IPS-20b (cell line): ENCODE measurements around the gene ZBTB46.
"Not testable (repeated sequence)": the region's sequence is repeated elsewhere in the genome, so short reads cannot be mapped to it uniquely, and the experiment has no call there.

ENCODE experiments used
- H3K27ac ChIP-seq: one replicate; pipeline ENCODE4 v1.5.1; 2013; ENCODE audit warnings: low read length
- H3K27me3 ChIP-seq: 2 replicates; pipeline ENCODE4 v1.6.1; 2013; ENCODE audit warnings: mild to moderate bottlenecking, low read length, inconsistent platforms; ENCODE audit not compliant: insufficient read depth
- H3K36me3 ChIP-seq: 2 replicates; pipeline ENCODE4 v1.6.1; 2013; ENCODE audit warnings: low read depth, mild to moderate bottlenecking, inconsistent platforms, low read length, moderate library complexity; ENCODE audit not compliant: insufficient read depth
- H3K4me1 ChIP-seq: 2 replicates; pipeline ENCODE4 v1.6.1; 2013; ENCODE audit warnings: mild to moderate bottlenecking, control low read depth, inconsistent platforms, low read length, moderate library complexity; ENCODE audit not compliant: insufficient read depth
- H3K4me3 ChIP-seq: 2 replicates; pipeline ENCODE4 v1.5.1; 2013; ENCODE audit warnings: mild to moderate bottlenecking, low read length, inconsistent platforms
- H3K9ac ChIP-seq: 2 replicates; pipeline ENCODE4 v1.6.1; 2013; ENCODE audit warnings: low read depth, mild to moderate bottlenecking, inconsistent platforms, low read length, moderate library complexity
- H3K9me3 ChIP-seq: 2 replicates; pipeline ENCODE4 v1.6.1; 2013; ENCODE audit warnings: mild to moderate bottlenecking, low read depth, low read length, inconsistent platforms; ENCODE audit not compliant: insufficient read depth

ZBTB46 gene

DNA sequence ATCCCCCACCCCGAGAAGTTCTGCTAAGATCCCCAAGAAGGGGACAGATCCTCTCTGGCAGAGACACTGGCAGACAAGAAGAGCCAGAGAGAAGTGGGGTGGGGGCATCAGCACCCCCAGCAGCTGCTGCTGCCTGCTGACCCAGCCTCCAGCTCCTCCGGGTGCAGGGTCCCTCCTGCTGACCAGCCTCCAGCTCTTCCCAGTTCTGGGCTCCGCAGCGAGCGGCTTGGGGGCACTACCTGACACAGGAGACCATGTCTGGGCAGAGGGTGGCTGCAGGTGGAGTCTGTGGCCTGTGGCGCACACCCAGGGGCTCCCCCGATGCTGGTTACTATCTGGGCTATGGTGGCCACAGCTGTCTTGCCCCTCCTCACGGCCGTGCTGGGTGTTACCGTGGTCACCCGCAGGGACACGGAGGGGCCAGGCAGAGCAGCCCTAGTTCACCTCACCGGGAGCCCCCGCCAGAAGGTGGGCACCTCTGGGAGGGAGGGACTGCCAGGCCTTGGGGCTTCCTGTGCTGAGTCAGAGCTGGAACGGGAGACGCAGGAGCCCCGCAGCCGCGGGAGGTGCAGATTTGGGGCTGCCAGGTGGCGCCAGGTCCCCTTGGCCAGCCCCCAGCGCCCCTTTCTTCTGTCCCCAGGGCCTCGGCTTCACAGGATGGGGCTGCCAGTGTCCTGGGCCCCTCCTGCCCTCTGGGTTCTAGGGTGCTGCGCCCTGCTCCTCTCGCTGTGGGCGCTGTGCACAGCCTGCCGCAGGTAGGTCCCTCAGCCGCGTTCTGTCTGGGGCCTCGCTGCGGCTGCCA is 94.0 kb downstream of the ZBTB46 start:
- H3K27me3 ChIP-seq = no peaks in the 10 kb centered on the region; the same call in 1 of the 2 replicates
- H3K4me1 ChIP-seq = no peaks in the 10 kb centered on the region
- no peak overlapping the region for H3K27ac ChIP-seq
- no peak overlapping the region for H3K9ac ChIP-seq
- peaks cover 22% of the 10 kb centered on the region for H3K36me3 ChIP-seq
- H3K9me3 ChIP-seq = no peaks in the 10 kb centered on the region
- no peak overlapping the region for H3K4me3 ChIP-seq

DNA sequence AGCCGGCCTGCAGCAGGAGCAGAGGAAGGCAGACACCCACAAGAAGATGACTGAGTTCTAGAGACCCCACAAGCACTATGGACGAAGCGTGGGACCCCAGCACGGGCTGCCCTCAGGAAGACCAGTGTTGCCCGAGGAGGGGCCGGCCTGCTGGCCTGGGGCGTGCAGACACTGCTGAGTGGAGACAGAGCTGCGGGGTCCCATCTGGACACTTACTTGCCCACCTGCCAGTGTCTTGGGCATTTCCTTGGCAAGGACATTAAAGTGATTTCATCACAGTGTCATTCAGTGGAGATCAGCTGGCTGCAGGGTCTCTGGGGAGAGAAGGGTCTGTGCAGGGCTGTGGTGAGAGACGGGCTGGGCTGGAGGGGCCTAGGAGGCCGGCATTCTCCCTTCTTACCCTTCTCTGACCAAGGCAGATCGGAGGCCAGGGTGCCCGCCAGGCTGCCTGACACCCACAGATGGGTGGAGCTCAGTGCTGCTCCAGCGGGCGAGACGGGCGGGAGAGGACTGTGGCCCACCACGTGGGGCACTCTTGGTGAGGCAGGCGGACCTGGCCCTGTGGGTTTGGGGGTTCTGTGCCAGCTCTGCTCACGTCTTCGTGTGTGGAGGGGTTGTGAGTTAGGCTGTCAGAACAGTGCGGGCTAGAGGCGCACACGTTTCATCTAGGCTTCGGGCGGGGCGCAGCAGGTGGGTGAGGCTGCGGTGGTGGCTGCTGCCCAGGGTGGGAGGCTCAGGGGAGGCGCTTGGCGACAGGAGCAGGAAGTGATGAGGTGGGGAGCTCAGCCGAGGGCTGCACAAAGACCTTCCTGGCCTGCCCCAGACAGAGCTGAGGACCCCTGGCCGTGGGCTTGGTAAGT is 95.0 kb downstream of the ZBTB46 start, which contains the start of gene LIME1:
LIME1 (plus strand) TSS at position 806 of the 860 bp plus-strand sequence. CDS start 886 bp downstream, outside the sequence.
- Histone ChIP-seq H3K9me3 (no peaks in the 10 kb centered on the region), H3K27me3 (no peaks in the 10 kb centered on the region; the same call in 1 of the 2 replicates), H3K27ac (no peak within 1 kb of the TSS), H3K4me3 (no peak within 1 kb of the TSS), H3K4me1 (no peaks in the 10 kb centered on the region), H3K36me3 (peaks cover 22% of the 10 kb centered on the region), H3K9ac (no peak within 1 kb of the TSS)

DNA sequence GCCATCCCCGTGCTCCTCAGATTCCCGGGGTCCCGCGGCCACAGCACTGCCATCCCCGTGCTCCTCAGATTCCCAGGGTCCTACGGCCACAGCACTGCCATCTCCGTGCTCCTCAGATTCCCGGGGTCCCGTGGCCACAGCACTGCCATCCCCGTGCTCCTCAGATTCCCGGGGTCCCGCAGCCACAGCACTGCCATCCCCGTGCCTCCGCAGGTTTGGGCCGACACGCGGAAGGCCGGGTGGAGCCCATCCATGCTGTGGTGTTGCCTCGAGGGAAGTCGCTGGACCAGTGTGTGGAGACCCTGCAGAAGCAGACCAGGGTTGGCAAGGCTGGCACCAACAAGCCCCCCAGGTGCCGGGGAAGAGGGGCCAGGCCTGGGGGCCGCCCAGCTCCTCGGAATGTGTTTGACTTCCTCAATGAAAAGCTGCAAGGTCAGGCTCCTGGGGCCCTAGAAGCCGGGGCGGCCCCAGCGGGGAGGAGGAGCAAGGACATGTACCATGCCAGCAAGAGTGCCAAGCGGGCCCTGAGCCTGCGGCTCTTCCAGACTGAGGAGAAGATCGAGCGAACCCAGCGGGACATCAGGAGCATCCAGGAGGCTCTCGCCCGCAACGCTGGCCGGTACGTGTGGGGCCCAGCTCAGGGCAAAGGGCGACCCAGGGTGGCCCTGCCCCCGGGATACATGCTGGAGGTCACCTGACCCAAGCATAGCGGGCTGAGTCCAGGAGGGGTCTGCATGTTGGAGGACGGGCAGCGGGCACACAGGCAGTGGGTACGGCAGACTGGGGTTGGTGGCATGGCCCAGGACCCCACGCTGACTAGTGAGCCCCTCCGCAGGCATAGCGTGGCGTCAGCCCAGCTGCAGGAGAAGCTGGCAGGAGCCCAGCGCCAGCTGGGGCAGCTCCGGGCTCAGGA is 95.9 kb downstream of the ZBTB46 start:
- Histone ChIP-seq H3K9ac (no peak overlapping the region), H3K27me3 (no peaks in the 10 kb centered on the region; the same call in 1 of the 2 replicates), H3K4me3 (no peak overlapping the region), H3K27ac (no peak overlapping the region), H3K4me1 (no peaks in the 10 kb centered on the region), H3K9me3 (no peaks in the 10 kb centered on the region), H3K36me3 (peaks cover 22% of the 10 kb centered on the region)

DNA sequence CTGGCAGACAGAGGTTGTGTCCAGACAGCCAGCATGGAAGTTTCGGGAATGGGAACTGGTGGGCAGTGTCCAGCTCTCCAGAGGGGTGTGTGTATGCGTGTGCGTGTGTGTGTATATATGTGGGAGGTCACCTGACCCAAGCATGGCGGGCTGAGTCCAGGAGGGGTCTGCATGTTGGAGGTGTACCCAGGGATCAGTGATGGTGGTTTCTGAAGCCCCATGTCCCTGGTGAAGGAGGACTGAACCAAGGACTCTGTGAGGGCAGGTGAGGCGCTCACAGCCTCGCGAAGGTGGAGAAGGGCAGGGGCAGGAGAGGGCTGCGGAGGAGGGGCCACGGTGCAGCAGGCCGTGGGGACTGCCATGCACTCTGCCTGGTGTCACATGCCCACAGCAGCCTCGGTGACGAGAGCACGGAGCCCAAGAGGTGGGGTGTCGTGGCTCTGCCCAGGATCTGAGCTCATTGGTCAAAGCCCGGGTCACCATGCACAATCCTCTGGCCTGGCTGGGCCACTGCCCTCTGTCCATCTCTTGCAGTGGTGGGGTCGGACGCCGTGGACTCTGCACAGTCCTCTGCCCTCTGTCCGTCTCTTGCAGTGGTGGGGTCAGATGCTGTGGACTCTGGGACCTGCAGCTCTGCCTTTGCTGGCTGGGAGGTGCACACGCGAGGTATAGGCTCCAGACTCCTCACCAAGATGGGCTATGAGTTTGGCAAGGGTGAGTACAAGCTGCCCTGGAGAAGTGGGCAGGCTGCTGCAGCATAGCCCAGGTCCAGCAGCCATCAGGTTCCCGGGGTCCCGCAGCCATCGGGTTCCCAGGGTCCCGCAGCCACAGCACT is 96.7 kb downstream of the ZBTB46 start:
- H3K4me3 ChIP-seq = no peak overlapping the region
- no peaks in the 10 kb centered on the region for H3K9me3 ChIP-seq
- H3K9ac ChIP-seq = no peak overlapping the region
- no peak overlapping the region for H3K27ac ChIP-seq
- H3K27me3 ChIP-seq = no peaks in the 10 kb centered on the region; the same call in 1 of the 2 replicates
- no peaks in the 10 kb centered on the region for H3K4me1 ChIP-seq
- peaks cover 29% of the 10 kb centered on the region for H3K36me3 ChIP-seq

GRCh38 chr20:63733579-63734081 is 97.4 kb downstream of the ZBTB46 start:
- no peak overlapping the region for H3K27ac ChIP-seq
- no peaks in the 10 kb centered on the region for H3K9me3 ChIP-seq
- H3K4me3 ChIP-seq = no peak overlapping the region
- H3K4me1 ChIP-seq = no peaks in the 10 kb centered on the region
- H3K9ac ChIP-seq = no peak overlapping the region
- no peaks in the 10 kb centered on the region; the same call in 1 of the 2 replicates for H3K27me3 ChIP-seq
- H3K36me3 ChIP-seq = peaks cover 31% of the 10 kb centered on the region

- H3K27me3 ChIP-seq = no peaks in the 10 kb centered on the region; the same call in 1 of the 2 replicates
- peaks cover 31% of the 10 kb centered on the region for H3K36me3 ChIP-seq
- H3K4me1 ChIP-seq = no peaks in the 10 kb centered on the region
- H3K27ac ChIP-seq = no peak overlapping the region
- H3K4me3 ChIP-seq = no peak overlapping the region
- no peak overlapping the region for H3K9ac ChIP-seq
- no peaks in the 10 kb centered on the region for H3K9me3 ChIP-seq
Measured at GRCh38 chr20:63733117-63733516, 97.9 kb downstream of the ZBTB46 start.

- Histone ChIP-seq H3K9me3 (no peaks in the 10 kb centered on the region), H3K27ac (no peak overlapping the region), H3K36me3 (peaks cover 31% of the 10 kb centered on the region), H3K4me1 (no peaks in the 10 kb centered on the region), H3K27me3 (no peaks in the 10 kb centered on the region), H3K9ac (no peak overlapping the region), H3K4me3 (no peak overlapping the region)
Measured at GRCh38 chr20:63732118-63733095, 98.7 kb downstream of the ZBTB46 start.

- H3K9me3 ChIP-seq = no peaks in the 10 kb centered on the region
- H3K4me1 ChIP-seq = no peaks in the 10 kb centered on the region
- H3K36me3 ChIP-seq = peaks cover 31% of the 10 kb centered on the region
- H3K4me3 ChIP-seq = no peak overlapping the region
- H3K27ac ChIP-seq = no peak overlapping the region
- no peaks in the 10 kb centered on the region for H3K27me3 ChIP-seq
- no peak overlapping the region for H3K9ac ChIP-seq
Measured at GRCh38 chr20:63731410-63731809, 99.7 kb downstream of the ZBTB46 start.

- H3K36me3 ChIP-seq = peaks cover 22% of the 10 kb centered on the region
- H3K27ac ChIP-seq, H3K9ac ChIP-seq, H3K4me3 ChIP-seq, H3K27me3 ChIP-seq, H3K9me3 ChIP-seq, H3K4me1 ChIP-seq: not testable (repeated sequence)
Measured at GRCh38 chr20:63730189-63730733, 100.8 kb downstream of the ZBTB46 start.
